ENCODE measurements around the gene H2BK1.
A peak's percentile ranks its signal among the peaks of the same experiment; 100 is the strongest.

H2BK1 gene

DNA sequence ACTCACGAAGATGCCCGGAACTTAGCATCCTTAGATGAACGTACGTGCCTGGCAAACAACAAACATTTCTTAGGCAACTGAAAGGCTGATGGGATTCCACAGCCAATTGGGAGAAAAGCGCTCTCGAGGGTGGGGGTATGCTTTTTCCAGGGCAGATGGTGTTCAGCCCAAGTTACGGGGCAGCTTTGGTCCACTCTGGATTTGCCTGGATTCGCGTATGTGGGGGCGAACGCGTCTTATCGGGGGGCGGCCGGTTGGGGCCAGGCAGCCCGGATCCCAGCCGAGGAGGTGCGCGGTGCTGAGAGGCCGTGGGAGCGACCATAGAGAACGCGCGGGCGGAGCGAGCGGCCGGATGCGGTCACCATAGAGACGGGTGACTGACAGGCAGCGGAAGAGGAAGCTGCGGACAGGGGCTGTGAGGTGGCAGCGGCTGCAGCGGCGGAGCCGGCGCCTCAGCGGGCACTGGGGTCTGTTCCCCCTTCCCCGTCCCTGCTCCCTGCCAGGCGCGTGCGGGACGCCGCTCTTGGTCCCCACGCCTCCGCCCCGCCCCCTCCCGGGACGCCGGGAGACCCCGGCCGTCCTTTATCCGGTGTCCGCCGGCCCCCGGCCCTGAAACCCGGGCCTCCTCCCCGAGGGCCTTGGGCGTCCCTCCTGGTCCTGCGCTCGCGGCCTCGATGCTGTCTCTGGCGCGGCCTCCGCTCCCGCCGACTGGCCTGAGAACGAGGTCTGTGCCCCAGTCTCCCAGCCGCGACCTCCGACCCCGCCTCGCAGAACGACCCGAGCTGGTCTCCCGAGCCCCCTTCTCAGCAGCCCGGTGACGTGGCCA, 22.0 kb upstream of the H2BK1 start, which contains the start of gene CHPF2:
Gene CHPF2 (plus strand): TSS at position 393 of the 826 bp plus-strand sequence. CDS start 1,529 bp downstream, outside the sequence.
- peak; percentile 26 for DNase-seq (ENCODE audit: low read depth)

DNA sequence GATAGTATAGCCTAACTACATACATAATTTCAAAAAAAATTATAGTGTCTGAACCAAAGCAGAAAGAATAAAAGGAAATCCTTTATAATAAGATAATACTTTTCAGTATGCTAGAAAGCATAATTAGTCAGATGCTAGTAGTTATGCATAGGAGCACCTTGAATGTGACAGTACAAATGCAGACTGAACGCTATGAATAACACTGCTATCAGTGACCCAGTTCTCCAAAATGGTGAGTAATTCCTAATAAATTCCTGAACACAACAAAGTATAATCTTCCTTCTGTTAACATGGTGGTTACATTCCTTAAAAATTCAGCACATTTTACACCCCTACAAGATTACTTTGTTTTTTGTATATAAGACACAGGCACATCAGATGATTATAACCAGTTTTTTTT, 20.8 kb upstream of the H2BK1 start:
- DNase-seq (ENCODE audit: low read depth) = no peak

- no peak for DNase-seq (ENCODE audit: low read depth)
Observed at GRCh38 chr7:151229249-151229648, 19.0 kb upstream of the H2BK1 start.

- no peak for DNase-seq (ENCODE audit: low read depth)
Observed at GRCh38 chr7:151228024-151228866, 18.0 kb upstream of the H2BK1 start.

DNA sequence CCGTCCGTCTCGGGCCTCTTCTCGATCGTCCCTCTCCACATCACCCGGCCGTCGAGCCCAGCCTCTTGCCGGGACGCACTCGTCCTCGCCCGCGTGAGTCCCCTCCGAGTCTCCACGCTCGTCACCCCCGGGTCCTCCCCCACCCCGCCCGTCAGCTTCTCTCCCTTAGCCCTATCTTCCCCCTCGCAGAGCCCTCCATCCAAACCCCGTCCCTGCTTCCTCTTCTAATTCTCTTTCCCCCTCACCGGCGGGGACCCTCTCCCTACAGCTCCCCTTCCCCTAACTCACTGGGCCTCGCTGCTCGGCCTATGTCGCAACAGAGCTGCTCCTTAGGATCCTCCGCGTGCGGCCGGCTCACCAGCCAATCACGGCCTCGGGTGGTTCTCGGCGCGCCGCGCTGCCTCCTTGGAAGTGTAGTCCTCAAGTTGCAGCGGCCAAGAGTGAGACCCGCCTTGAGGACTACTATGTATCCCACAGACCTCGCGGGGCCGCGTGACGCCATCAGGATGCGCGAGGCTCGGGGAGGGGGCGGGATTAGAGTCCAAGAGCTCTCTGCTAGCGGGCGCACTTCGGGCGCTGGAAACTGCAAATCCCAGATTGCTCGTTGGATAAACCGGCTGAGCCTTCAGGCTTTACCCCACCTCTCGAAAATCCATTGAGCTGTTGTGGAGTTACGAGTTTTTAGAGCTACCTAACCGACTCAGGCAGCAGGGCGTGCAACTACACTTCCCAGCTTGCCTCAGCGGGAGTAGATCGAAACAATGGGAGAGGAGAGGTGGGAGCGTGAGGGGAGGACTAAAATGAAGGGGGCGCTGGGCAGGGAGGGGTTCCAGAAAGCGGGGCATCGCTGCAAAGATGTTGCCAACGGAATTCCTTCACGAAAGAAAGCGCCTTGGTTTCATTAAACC, 16.8 kb upstream of the H2BK1 start, which contains the start of gene ABCF2:
Gene ABCF2 (minus strand): TSS at position 331 of the 908 bp plus-strand sequence. CDS start 747 bp downstream, outside the sequence.
- peak; percentile 95 for DNase-seq (ENCODE audit: low read depth)

- no peak for DNase-seq (ENCODE audit: low read depth)
Observed at GRCh38 chr7:151226560-151226874, 16.2 kb upstream of the H2BK1 start.

- no peak for DNase-seq (ENCODE audit: low read depth)
Observed at GRCh38 chr7:151225948-151226510, 15.7 kb upstream of the H2BK1 start.

DNA sequence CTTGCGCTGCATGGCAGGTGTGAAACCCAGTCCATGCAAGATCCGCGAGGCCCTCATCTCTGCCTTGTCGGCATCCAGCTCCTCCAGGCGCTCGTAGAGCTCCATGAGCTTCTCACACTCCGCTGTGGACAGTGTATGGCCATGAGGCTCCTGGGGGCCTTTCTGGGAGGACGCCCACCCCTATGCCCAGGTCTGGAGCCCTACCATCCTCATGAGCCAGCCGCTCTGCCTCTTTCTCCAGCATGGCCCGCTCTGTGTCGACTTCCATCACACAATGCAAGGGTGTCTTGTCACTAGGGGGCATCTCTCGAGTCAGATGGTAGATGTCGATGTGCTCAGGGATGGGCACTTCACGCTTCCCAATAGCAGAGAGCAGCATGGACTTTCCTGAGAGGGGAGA, 13.4 kb upstream of the H2BK1 start:
- DNase-seq (ENCODE audit: low read depth) = no peak

DNA sequence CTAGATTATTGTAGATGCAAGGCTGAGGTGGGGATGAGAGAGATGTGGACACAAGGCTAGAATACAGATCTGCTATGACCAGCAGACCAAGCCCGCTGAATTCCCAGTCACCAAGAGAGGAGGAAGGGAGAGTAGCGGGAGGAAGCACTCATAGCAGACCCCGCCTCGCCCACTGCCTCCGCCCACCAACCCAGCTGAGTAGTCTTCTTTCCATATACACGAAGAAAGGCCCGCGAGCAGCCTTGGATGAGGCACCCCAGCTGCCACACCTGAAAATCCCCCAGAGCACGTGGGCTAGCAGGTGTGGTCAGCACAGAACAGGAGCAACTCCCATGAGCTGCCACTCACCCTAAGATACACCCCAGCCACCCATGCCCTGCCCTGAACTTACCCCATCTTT, 7.9 kb upstream of the H2BK1 start:
- DNase-seq (ENCODE audit: low read depth) = no peak

DNA sequence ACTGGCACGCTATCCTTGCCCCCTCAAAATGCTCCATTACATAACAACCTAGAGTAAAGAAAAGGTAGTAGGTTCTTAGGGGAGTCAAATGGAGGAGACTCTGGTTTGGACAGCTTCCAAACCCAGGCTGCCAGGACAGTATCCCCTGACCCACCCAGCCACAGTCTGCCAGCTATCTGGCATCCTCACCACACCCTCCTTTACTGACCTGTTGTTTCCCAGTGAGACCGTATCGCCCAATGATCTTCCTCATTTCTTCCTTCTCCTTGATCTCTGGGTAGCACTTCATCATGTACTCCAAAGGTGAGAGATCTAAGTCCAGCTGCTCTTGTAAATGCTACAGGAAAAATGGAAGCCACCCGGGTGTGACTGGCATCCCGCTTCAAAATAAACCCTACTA, 5.1 kb upstream of the H2BK1 start:
- no peak for DNase-seq (ENCODE audit: low read depth)

DNA sequence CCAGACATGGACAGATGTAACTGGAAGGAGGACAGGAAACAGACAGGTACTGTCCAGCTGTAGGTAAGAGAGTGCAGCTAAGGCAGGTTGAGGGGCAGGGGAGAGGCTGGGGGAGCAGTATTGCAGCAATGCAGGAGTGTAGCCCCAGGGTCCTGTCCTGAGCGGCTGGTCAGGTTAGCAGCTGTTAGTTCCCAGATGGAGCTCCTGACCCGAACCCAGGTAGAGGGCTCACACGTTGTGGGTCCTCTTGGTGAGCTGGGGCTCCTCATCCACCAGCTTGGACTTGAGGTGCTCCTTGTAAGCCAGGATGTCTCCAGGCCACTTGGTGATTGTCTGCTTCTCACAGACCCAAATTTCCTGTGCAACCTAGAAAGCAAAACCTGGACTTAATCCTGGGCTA, 3.5 kb upstream of the H2BK1 start:
- no peak for DNase-seq (ENCODE audit: low read depth)

DNA sequence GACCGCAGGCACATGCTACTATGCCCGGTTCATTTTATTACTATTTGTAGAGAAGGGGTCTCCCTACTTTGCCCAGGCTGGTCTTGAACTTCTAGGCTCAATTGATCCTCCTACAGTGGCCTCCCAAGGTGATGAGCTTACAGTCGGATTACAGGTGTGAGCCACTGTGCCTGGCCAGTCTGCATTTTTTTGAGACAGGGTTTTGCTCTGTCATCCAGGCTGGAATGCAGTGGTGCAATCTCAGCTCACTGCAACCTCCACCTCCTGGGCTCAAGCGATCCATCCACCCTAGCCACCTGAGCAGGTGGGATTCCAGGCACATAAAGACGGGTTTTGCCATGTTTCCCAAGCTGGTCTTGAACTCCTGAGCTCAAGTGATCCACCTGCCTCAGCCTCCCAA, 2.3 kb upstream of the H2BK1 start:
- DNase-seq (ENCODE audit: low read depth) = no peak

DNA sequence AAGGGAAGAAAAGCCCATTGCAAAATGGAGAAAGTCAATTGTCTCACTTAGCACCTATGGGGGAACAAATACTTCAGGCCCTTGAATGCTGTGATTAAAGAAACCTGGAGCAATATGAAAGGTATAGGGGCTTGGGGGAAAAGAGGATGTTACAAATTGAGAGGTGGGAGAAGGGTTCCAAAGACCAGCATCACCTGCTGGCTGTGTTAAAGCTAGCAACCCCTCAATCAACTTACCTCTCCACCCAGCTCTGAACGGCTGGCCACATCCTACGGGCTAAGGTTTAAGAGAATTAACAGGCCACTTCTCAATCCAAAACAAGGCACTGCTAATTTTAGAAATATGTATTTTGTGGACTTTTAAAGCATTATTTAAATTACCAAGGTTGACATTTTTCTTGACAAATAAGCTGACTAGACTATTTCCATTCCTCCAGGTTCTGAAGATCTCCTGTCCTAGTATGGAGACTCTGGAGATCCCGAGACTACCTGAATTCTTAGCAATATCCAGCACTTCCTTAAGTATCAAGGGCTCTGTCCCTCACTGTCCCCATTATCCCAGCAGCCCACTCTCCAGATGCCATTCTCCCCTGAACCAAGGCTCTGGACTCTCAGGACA, 976 bp upstream of the H2BK1 start:
- no peak for DNase-seq (ENCODE audit: low read depth)

GRCh38 chr7:151209588-151209987, 700 bp downstream of the H2BK1 start:
- no peak for DNase-seq (ENCODE audit: low read depth)

GRCh38 chr7:151208253-151208862, 1.9 kb downstream of the H2BK1 start:
- no peak for DNase-seq (ENCODE audit: low read depth)

DNA sequence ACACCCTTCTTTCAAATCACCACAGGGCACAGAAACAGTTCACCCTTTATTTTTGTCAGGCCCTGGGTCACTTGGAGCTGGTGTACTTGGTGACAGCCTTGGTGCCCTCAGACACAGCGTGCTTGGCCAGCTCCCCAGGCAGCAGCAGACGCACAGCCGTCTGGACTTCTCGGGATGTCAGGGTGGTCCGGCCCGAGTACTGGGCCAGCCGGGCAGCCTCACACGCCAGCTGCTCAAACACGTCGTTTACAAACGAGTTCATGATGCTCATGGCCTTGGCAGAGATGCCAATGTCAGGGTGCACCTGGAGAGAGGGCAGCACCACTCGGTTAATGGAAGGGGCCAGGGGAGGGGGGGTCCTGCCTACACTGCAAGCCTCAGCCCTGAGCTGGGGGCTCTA, 2.5 kb downstream of the H2BK1 start:
- no peak for DNase-seq (ENCODE audit: low read depth)

GRCh38 chr7:151207315-151207714, 3.0 kb downstream of the H2BK1 start:
- no peak for DNase-seq (ENCODE audit: low read depth)

- no peak for DNase-seq (ENCODE audit: low read depth)
Observed at GRCh38 chr7:151206914-151207313, 3.4 kb downstream of the H2BK1 start.

DNA sequence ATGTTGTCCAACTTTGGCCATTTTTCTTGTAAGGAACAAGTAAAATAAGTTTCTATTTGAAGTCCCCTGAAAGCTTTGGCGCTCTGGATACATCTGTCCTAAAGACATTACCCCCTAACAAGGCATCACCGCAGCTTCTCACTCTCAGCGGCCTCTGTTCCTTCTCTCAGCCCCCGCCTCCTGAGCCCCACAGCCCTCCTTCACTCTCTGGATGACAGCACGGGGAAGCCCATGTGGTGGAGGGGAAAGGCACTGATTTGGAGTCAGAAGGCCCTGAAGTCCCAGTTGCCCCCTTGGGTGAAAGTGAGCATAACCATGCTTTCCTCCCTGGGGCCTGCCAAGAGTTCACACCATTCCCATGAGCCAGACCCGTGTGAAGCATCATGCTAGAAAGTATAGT, 4.6 kb downstream of the H2BK1 start:
- DNase-seq (ENCODE audit: low read depth) = no peak

DNA sequence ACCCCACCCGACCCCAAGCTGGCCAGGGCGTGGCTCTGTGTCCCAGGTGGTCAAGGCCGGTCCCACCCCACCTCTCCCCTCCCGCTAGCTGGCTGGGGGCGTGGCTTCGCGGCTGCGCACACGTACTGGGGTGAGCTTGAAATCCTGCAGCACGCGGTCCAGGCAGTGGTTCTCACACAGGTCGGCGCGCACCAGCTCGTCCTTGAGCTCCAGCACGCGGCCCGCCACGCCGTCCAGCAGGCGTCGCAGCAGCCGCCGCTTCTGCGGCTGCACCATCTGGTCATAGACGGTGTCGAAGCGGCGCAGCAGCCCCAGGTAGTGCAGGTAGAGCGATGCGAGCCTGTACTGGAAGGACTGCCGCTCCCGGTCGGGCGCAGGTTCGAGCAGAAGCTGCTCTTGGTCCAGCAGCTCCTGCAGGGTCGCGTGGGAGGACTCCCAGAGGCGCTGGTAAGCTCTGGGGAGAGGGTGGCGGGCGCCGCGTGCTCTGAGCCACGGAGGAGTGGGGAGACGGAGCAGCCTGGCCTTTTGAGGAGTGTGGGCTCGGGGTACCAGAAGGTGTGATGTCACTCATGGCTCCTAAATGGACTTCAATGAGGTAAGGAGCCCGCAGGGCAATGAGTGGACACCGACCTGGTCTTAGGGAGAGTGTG, 5.8 kb downstream of the H2BK1 start:
- DNase-seq (ENCODE audit: low read depth) = no peak

Data from non-pigmented ciliary epithelial cell (primary cell).